Retina (tissue), 1 donor: Measurements from ENCODE around the gene NID2.
A peak's percentile ranks its signal among the peaks of the same experiment; 100 is the strongest.

Experiments used
- DNase-seq: peaks from one replicate; pipeline ENCODE4 v3.0.0-alpha.2; 2016

Gene NID2

GRCh38 chr14:52068615-52069306 lies at the start of gene NID2:
NID2 (minus strand) TSS chr14:52069059; CDS start chr14:52068994, 65 bp downstream.
- DNase-seq, result peak; percentile 86

- no peak for DNase-seq
Measured at GRCh38 chr14:52117111-52117832, 48.4 kb upstream of the NID2 start.

- no peak for DNase-seq
Measured at GRCh38 chr14:52115286-52115685, 46.4 kb upstream of the NID2 start.

GRCh38 chr14:52112336-52113018 lies 43.6 kb upstream of the NID2 start:
- DNase-seq, result no peak

- no peak for DNase-seq
Measured at GRCh38 chr14:52111583-52111982, 42.7 kb upstream of the NID2 start.

GRCh38 chr14:52110441-52111086 lies 41.7 kb upstream of the NID2 start:
- no peak for DNase-seq

GRCh38 chr14:52108823-52109222 lies 40.0 kb upstream of the NID2 start:
- no peak for DNase-seq

GRCh38 chr14:52106840-52107239 lies 38.0 kb upstream of the NID2 start:
- no peak for DNase-seq

- DNase-seq, result no peak
Measured at GRCh38 chr14:52103416-52103815, 34.6 kb upstream of the NID2 start.

GRCh38 chr14:52095794-52096193 lies 26.9 kb upstream of the NID2 start:
- DNase-seq, result no peak

- DNase-seq, result no peak
Measured at GRCh38 chr14:52095336-52095735, 26.5 kb upstream of the NID2 start.

GRCh38 chr14:52094546-52095271 lies 25.9 kb upstream of the NID2 start:
- no peak for DNase-seq

- no peak for DNase-seq
Measured at GRCh38 chr14:52091928-52092327, 23.1 kb upstream of the NID2 start.

- no peak for DNase-seq
Measured at GRCh38 chr14:52090936-52091335, 22.1 kb upstream of the NID2 start.

- no peak for DNase-seq
Measured at GRCh38 chr14:52089218-52089617, 20.4 kb upstream of the NID2 start.

GRCh38 chr14:52086711-52087110 lies 17.9 kb upstream of the NID2 start:
- DNase-seq, result no peak

GRCh38 chr14:52082903-52083302 lies 14.0 kb upstream of the NID2 start:
- no peak for DNase-seq

GRCh38 chr14:52081964-52082363 lies 13.1 kb upstream of the NID2 start:
- DNase-seq, result no peak

GRCh38 chr14:52080808-52081755 lies 12.2 kb upstream of the NID2 start:
- no peak for DNase-seq

GRCh38 chr14:52080158-52080800 lies 11.4 kb upstream of the NID2 start:
- DNase-seq, result no peak
